SH-SY5Y (cell line): ENCODE measurements around the gene CRYBG1.

Experiments
- GATA2 ChIP-seq: IDR thresholded peaks from 2 replicates; pipeline ENCODE4 v1.6.1; 2011; ENCODE audit warnings: mild to moderate bottlenecking, low read depth, low read length
- GATA3 ChIP-seq: IDR thresholded peaks from 2 replicates; pipeline ENCODE4 v1.6.1; 2011; ENCODE audit warnings: low read depth, mild to moderate bottlenecking, low read length, moderate library complexity

The CRYBG1 gene

GRCh38 chr6:106477790-106478189 lies 117.3 kb downstream of the CRYBG1 start:
- no peak for TF ChIP-seq GATA3
- no peak for TF ChIP-seq GATA2

GRCh38 chr6:106486236-106486635 lies 125.7 kb downstream of the CRYBG1 start:
- TF ChIP-seq GATA2: no peak
- no peak for TF ChIP-seq GATA3

GRCh38 chr6:106488494-106489370 lies 128.2 kb downstream of the CRYBG1 start:
- TF ChIP-seq GATA3 (no peak), GATA2 (no peak)

- TF ChIP-seq GATA2: no peak
- TF ChIP-seq GATA3: no peak
Measured at GRCh38 chr6:106490030-106490429, 129.5 kb downstream of the CRYBG1 start.

DNA sequence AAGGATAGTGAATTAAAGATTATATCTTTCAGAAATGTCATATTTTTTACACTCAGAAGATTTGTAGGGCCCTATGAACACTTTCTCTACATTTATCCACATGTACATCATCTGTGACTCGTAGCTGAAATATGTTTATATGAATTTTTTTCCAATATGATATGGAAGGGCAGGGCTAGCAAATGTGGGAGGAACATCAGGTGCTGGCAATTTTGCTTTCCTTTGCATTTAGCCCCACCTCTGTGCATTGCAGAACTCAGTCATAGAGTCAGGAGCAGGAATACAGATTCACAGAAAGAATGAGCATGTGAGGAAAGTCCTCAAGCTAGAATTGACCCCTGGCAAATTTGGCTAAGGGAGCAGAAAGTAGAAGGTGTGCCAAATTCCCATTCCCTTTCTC lies 129.9 kb downstream of the CRYBG1 start:
- TF ChIP-seq GATA2 (no peak), GATA3 (no peak)

- no peak for TF ChIP-seq GATA3
- no peak for TF ChIP-seq GATA2
Measured at GRCh38 chr6:106490974-106491373, 130.5 kb downstream of the CRYBG1 start.

- no peak for TF ChIP-seq GATA2
- TF ChIP-seq GATA3: no peak
Measured at GRCh38 chr6:106495014-106495413, 134.5 kb downstream of the CRYBG1 start.

DNA sequence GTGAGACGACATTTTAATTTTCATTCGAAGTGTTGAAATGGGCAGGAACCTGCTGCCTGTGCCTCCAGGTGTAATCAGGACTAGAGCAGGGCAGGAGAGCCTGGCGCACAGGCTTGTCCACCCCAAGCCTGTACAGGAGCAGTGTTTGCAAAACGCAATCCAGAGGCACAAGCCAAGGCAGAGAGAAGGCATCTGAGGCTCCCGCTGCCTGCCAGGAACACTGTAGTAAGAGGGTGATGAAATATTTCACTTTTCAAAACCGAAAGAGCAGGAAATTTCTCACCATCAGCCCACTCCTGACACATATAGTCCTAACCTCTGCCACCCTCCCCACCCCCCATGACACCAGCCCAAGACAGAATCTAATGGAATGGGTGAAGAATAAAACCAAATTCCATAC lies 136.3 kb downstream of the CRYBG1 start:
- TF ChIP-seq GATA3: no peak
- no peak for TF ChIP-seq GATA2

DNA sequence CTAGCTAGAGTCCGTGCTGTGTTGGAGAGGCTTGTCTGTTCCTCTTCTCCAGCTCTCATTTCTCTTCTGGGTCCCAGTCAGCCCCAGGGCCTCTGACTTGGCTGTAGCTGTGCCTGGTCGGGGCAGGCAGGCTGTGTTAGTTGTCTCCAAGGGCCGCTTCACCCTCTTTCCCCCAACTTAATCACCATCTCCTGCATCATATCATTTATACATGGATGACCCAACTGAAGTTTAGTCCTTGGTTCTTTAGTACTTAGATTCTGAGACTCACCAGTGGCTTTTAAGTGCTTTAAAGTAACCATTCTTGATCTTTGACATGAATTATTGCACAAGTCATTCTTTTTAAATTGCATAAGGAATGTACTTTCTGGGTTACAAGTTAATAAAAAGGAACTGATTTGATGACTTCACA lies 141.4 kb downstream of the CRYBG1 start:
- TF ChIP-seq GATA2: no peak
- no peak for TF ChIP-seq GATA3

GRCh38 chr6:106502559-106502958 lies 142.0 kb downstream of the CRYBG1 start:
- TF ChIP-seq GATA2: no peak
- TF ChIP-seq GATA3: no peak

GRCh38 chr6:106508277-106508676 lies 147.8 kb downstream of the CRYBG1 start:
- TF ChIP-seq GATA3 (no peak), GATA2 (no peak)

GRCh38 chr6:106508834-106509233 lies 148.3 kb downstream of the CRYBG1 start:
- TF ChIP-seq GATA2 (no peak), GATA3 (no peak)

- TF ChIP-seq GATA3 (no peak), GATA2 (no peak)
Measured at GRCh38 chr6:106509420-106510089, 149.0 kb downstream of the CRYBG1 start.

- no peak for TF ChIP-seq GATA2
- TF ChIP-seq GATA3: no peak
Measured at GRCh38 chr6:106510090-106510970, 149.8 kb downstream of the CRYBG1 start.
